Measurements from ENCODE around the gene FIBP.

FIBP gene

GRCh38 chr11:65887723-65888162, 528 bp downstream of the FIBP start:
- DNase-seq, result no peak

- no peak for DNase-seq
These were observed 1.2 kb downstream of the FIBP start for GRCh38 chr11:65886826-65887722.

GRCh38 chr11:65885808-65886536, 2.3 kb downstream of the FIBP start:
- DNase-seq, result no peak

- no peak for DNase-seq
These were observed 3.0 kb downstream of the FIBP start for GRCh38 chr11:65885231-65885630.

- DNase-seq, result peak; percentile 70
These were observed 3.6 kb downstream of the FIBP start for GRCh38 chr11:65884716-65885092.

- no peak for DNase-seq
These were observed 4.2 kb downstream of the FIBP start for GRCh38 chr11:65883786-65884715.

- no peak for DNase-seq
These were observed 5.1 kb downstream of the FIBP start for GRCh38 chr11:65883058-65883761.

- no peak for DNase-seq
These were observed 5.9 kb downstream of the FIBP start for GRCh38 chr11:65882120-65883057.

GRCh38 chr11:65880844-65881421, 7.3 kb downstream of the FIBP start:
- no peak for DNase-seq

GRCh38 chr11:65880027-65880426, 8.2 kb downstream of the FIBP start:
- no peak for DNase-seq

GRCh38 chr11:65879617-65880016, 8.7 kb downstream of the FIBP start, which contains the start of gene CTSW:
TSS of gene CTSW (plus strand) at chr11:65879837. CDS start at chr11:65879855, 18 bp downstream.
- no peak for DNase-seq

GRCh38 chr11:65873318-65874156, 14.7 kb downstream of the FIBP start:
- peak; percentile 83 for DNase-seq

- no peak for DNase-seq
These were observed 15.5 kb downstream of the FIBP start, which contains the start of gene EFEMP2 for GRCh38 chr11:65872586-65873317. TSS of gene EFEMP2 (minus strand) at chr11:65872800. CDS start at chr11:65872354, 446 bp downstream.

GRCh38 chr11:65871811-65872548, 16.3 kb downstream of the FIBP start:
- DNase-seq, result no peak

- DNase-seq, result no peak
These were observed 17.3 kb downstream of the FIBP start for GRCh38 chr11:65870706-65871681.

- DNase-seq, result no peak
These were observed 18.0 kb downstream of the FIBP start for GRCh38 chr11:65870307-65870658.
